Adrenal gland (tissue), 12 donors: Measurements from ENCODE around the gene RAB3IL1. TPM values are rescaled to one million over a fixed set of nuclear protein-coding genes. Genes with fewer than 3 reads are reported as not detected.

ENCODE experiments used
- DNase-seq, 7 donors: peaks; one replicate each; pipeline ENCODE4 v3.0.0-alpha.2; 2019 to 2020
- H3K27ac ChIP-seq, 5 donors: fragments of 200-600 bp; sonication (generic) in 4 of 5; 1 replicate in 3 of 5; 2 replicates in 2 of 5; pipeline versions ENCODE4 v1.5.1 to v1.8.0; 2016 to 2020; ENCODE audit warnings: mild to moderate bottlenecking in 1 of 5
- H3K27me3 ChIP-seq: fragments of 200-600 bp; 2 replicates; pipeline ENCODE4 v1.8.0; 2021
- H3K36me3 ChIP-seq, 2 donors: fragments of 200-600 bp; replicated peaks in 1 of 2; 1 replicate in 1 of 2; 2 replicates in 1 of 2; pipeline versions ENCODE4 v1.5.1 to v1.8.0; 2018 to 2022
- H3K4me1 ChIP-seq, 2 donors: fragments of 200-600 bp; replicated peaks in 1 of 2; 1 replicate in 1 of 2; 2 replicates in 1 of 2; pipeline versions ENCODE4 v1.5.1 to v1.8.0; 2018 to 2021
- H3K4me3 ChIP-seq, 4 donors: fragments of 200-600 bp; sonication (generic) in 3 of 4; one replicate each; pipeline ENCODE4 v1.5.1; 2016 to 2018
- H3K9me3 ChIP-seq, 3 donors: fragments of 200-600 bp; sonication (generic) in 1 of 3; replicated peaks in 1 of 3; 1 replicate in 2 of 3; 2 replicates in 1 of 3; pipeline versions ENCODE4 v1.5.1 to v1.8.0; 2016 to 2021
- POLR2A ChIP-seq, 2 donors: fragments of 450-650 bp; IDR thresholded peaks; one replicate each; pipeline ENCODE4 v1.6.1; 2017; ENCODE audit warnings: antibody characterized with exemption in 2 of 2, mild to moderate bottlenecking in 2 of 2, moderate library complexity in 1 of 2
- WGBS, 4 donors: extraction: QIAGEN DNeasy Blood & Tissue Kit in 2 of 4; methylation state at CpG; one replicate each; pipeline versions ENCODE4 v1.1.5 to v1.1.7; 2013 to 2017; 5-methylcytosine and 5-hydroxymethylcytosine counted together
- intact Hi-C, 2 donors: fragments of 100-400 bp; cut with DNase I; formaldehyde crosslinking; loops; one replicate each; pipeline versions ENCODE4 v1.14.1 to v1.15.0; 2022 to 2023
- polyA plus RNA-seq, 3 donors: library from polyadenylated mRNA; stranded (reverse); fragments of 200-250 nt in 2 of 3; fragments of 350-450 nt in 1 of 3; fragmentation: Illumina TruSeq in 1 of 3; extraction: RNeasy Lipid Tissue Mini Kit (QIAGEN cat#74804) in 1 of 3; gene quantifications; one replicate each; pipeline ENCODE4 v1.2.3, GENCODE V29; 2013 to 2014
- total RNA-seq, 9 donors: library from RNA; depleted of rRNA in 4 of 9; stranded (reverse); fragments of >200 nt in 4 of 9; fragments of 120-200 nt in 1 of 9; fragmentation: NEBNext Ultra II Directional in 1 of 9; extraction: Animal tissue kit (Norgen Biotek cat#: 25700) in 1 of 9; gene quantifications; one replicate each; pipeline versions ENCODE4 v1.1.0 to v1.2.4, GENCODE V29; 2013 to 2023
- TF ChIP-seq, protein P1 (sequence below), 6 experiments: fragments of 450-650 bp in 4 of 6; fragments of 200-600 bp in 2 of 6; sonication (generic) in 1 of 6; IDR thresholded peaks; 1 replicate in 5 of 6; 2 replicates in 1 of 6; pipeline versions ENCODE4 v1.5.1 to v1.8.0; 2016 to 2021; ENCODE audit warnings: antibody characterized with exemption in 6 of 6, mild to moderate bottlenecking in 2 of 6, moderate library complexity in 1 of 6
- donor health status: healthy with polysubstance abuse.
- donor health status: Bipolar disorder and iron deficiency.
- donor health status: DM: yes; HTN: yes; CAD: no.
- donor health status: DM: no; HTN: no; CAD: no.
- donor health status: DM: no; HTN: no; CAD: no.
- donor health status: DM: yes; HTN: yes; CAD: no.

RAB3IL1 gene
- total and polyA plus RNA-seq, 12 donors = 2.4 to 23.7 (median 17.5) TPM

DNA sequence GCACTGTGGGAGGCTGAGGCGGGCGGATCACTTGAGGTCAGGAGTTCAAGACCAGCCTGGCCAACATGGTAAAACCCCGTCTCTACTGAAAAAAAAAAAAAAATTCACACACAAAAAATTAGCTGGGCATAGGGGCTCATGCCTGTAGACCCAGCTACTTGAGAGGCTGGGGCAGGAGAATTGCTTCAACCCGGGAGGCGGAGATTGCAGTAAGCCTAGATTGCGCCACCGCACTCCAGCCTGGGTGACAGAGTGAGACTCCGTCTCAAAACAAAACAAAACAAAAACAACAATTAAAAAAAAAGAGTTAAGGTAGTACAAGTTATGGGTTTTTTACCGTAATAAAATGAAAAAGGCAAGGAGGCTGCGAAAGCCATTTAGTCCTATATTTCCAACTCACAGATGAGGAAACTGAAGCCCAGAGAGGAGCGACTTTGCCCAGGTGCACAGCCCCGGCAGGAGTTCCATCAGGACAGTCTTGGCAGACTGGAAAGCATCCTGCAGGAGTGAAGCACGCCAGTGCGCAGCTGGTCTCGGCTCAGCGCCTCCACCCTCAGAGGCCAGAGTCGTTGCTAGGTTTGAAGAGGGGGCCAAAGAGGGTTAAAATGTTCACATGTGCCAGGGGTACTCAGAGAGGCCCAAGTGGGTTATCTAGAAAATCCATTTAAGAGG, 22.2 kb downstream of the RAB3IL1 start:
- intact Hi-C loops = loop anchor here (5.0 kb wide), 3 partner anchors 52 to 212 kb away; no protein-coding TSS in a partner anchor
- no peak for DNase-seq
- H3K27me3 ChIP-seq = no peaks in the 10 kb centered on the region

DNA sequence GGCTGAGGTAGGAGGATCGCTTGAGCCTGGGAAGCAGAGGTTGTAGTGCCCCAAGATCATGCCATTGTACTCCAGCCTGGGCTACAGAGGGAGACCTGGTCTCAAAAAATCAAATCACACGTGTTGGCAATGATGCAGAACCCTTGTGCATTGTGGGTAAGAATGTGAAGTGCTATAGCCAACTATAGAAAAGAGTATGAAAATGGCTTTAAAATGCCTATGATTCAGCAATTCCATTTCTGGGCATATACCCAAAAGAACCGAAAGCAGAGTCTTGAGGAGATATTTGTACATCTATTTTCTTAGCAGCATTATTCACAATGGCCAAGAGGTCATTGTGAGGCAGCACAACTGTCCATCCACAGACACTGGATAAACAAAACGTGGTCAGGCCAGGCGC, 23.4 kb downstream of the RAB3IL1 start:
- H3K9me3 ChIP-seq = no peaks in the 10 kb centered on the region
- intact Hi-C loops = no loop called here
- 44 to 49% (median 46%) methylated on average over 5 of the region's 5 CpGs for WGBS, 4 donors
- H3K4me3 ChIP-seq = no peak overlapping the region
- TF ChIP-seq POLR2A (IDR thresholded peaks at IDR 0.05) = no peak
- TF ChIP-seq, protein P1, sequence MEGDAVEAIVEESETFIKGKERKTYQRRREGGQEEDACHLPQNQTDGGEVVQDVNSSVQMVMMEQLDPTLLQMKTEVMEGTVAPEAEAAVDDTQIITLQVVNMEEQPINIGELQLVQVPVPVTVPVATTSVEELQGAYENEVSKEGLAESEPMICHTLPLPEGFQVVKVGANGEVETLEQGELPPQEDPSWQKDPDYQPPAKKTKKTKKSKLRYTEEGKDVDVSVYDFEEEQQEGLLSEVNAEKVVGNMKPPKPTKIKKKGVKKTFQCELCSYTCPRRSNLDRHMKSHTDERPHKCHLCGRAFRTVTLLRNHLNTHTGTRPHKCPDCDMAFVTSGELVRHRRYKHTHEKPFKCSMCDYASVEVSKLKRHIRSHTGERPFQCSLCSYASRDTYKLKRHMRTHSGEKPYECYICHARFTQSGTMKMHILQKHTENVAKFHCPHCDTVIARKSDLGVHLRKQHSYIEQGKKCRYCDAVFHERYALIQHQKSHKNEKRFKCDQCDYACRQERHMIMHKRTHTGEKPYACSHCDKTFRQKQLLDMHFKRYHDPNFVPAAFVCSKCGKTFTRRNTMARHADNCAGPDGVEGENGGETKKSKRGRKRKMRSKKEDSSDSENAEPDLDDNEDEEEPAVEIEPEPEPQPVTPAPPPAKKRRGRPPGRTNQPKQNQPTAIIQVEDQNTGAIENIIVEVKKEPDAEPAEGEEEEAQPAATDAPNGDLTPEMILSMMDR (IDR thresholded peaks at IDR 0.05) = no peak
- H3K4me1 ChIP-seq = peaks cover 12 to 20% of the 10 kb centered on the region in 2 donors
- peaks cover 0 to 7% of the 10 kb centered on the region in 2 donors for H3K36me3 ChIP-seq
- no peaks in the 10 kb centered on the region for H3K27me3 ChIP-seq
- DNase-seq = no peak
- peak overlapping the region in 1 of 5 donors; percentile 45 for H3K27ac ChIP-seq

More for the DNA sequence above, 22.2 kb downstream of the RAB3IL1 start:
- Histone ChIP-seq H3K36me3 (peaks cover 0 to 7% of the 10 kb centered on the region in 2 donors), H3K4me3 (no peak overlapping the region), H3K4me1 (peaks cover 9 to 14% of the 10 kb centered on the region in 2 donors), H3K9me3 (no peaks in the 10 kb centered on the region), H3K27ac (no peak overlapping the region)
- TF ChIP-seq, protein P1 (IDR thresholded peaks at IDR 0.05) = no peak
- TF ChIP-seq POLR2A (IDR thresholded peaks at IDR 0.05) = no peak
- 79 to 83% (median 82%) methylated on average over 15 to 17 of the region's 17 CpGs for WGBS, 4 donors

DNA sequence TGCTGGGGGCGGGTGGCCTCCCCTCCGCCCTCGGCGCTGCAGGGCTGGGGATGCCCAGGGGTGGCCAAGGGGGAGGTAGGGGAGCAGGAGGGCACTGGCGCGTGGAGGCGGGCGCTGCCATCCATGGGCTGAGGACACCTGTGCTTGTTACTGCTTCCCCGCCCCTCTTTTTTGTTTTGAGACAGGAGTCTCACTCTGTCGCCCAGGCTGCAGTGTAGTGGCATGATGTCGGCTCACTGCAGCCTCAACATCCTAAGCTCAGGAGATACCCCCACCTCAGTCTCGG, 25.3 kb downstream of the RAB3IL1 start:
- intact Hi-C loops = no loop called here
- H3K36me3 ChIP-seq = no peaks in the 10 kb centered on the region
- H3K4me1 ChIP-seq = peaks cover 18 to 38% of the 10 kb centered on the region in 2 donors
- H3K4me3 ChIP-seq = peak overlapping the region in 1 of 4 donors; percentile 66
- H3K9me3 ChIP-seq = no peaks in the 10 kb centered on the region
- H3K27me3 ChIP-seq = no peaks in the 10 kb centered on the region
- H3K27ac ChIP-seq = peak overlapping the region in 4 of 5 donors; percentile 61 to 92 (median 76)
- no peak for DNase-seq
- TF ChIP-seq, protein P1 (IDR thresholded peaks at IDR 0.05) = no peak
- no peak for TF ChIP-seq POLR2A (IDR thresholded peaks at IDR 0.05)
- 21 to 60% (median 38%) methylated on average over 4 to 12 of the region's 12 CpGs for WGBS, 4 donors

DNA sequence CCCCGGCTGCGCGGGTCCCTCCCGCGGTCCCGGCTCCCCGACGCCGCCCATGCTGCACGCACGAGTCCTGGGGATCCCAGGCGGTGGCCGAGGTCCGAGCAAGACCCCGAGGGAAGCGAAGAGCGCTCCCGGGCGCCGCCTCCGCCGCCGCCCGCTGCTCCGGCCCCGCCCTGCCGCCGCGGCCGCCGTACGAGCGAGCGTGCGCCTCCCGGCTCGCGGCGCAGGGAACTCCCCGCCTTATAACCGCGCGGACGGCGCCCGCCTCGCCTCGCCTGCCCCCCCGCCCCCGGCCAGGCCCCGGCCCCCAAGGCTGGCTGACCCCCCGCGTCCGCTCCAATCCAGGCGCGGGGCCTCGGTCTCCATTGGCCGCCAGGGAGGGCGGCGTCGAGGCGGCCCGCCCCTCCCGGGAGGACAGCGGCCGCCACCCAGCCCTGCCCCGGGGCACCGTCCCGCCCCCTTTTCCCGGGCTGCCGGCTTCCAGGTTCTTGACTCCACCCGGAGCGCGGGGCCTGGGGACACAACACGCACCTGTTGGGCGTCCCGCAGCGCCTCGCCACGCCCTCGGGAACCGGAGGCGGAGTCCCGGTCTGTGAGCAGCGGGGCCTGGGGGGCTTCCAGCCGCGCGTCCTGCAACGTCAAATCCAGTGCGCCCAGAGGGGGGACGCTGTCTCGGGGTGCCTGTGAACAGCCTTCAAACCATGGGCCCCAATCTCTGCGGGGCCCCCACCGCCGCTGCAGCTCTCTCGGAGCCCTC, 25.9 kb downstream of the RAB3IL1 start, which contains the start of gene FADS3:
Gene FADS3, minus strand, starts transcription at position 215 of the 754 bp plus-strand sequence. Its CDS starts 164 bp downstream, at position 51.
- H3K27me3 ChIP-seq = no peaks in the 10 kb centered on the region
- peaks cover 18 to 38% of the 10 kb centered on the region in 2 donors for H3K4me1 ChIP-seq
- TF ChIP-seq, protein P1 (IDR thresholded peaks at IDR 0.05) = peak in 2 of 6 experiments; percentile 8 to 11
- peak; percentile 68 to 87 for TF ChIP-seq POLR2A (IDR thresholded peaks at IDR 0.05)
- H3K27ac ChIP-seq = peak within 1 kb of the TSS in 4 of 5 donors; percentile 71 to 92 (median 76)
- peak within 1 kb of the TSS; percentile 26 to 66 (median 54) for H3K4me3 ChIP-seq
- no peaks in the 10 kb centered on the region for H3K9me3 ChIP-seq
- WGBS, 4 donors = 0 to 1% (median 0%) methylated on average over 2 to 95 of the region's 96 CpGs
- intact Hi-C loops = no loop called here
- peak; percentile 88 to 92 (median 91) for DNase-seq
- H3K36me3 ChIP-seq = no peaks in the 10 kb centered on the region
